Measurements from ENCODE around the gene OBP2A. TPM values are rescaled to one million over a fixed set of nuclear protein-coding genes. Genes with fewer than 3 reads are reported as not detected.

The OBP2A gene
- total and polyA plus RNA-seq, 4 donors: 0.07 TPM; not detected in 3

DNA sequence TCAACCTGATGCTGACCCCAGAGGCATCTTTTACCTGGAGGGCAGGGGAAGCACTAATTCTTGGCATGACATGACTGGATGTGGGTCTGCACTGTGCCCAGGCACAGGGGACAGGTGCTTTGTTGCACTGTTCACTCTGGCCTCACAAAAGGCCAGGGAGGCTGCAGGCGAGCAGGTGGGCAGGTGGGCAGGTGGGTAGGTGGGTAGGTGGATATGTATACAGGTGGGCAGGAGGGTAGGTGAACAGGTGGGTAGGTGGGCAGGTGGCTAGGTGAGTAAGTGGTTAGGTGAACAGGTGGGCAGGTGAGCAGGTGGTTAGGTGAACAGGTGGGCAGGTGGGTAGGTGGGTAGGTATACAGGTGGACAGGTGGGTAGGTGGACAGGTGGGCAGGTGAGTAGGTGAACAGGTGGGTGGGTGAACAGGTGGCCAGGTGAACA, 17.1 kb downstream of the OBP2A start:
- Histone ChIP-seq H3K4me3 (no peak overlapping the region), H3K9ac (ENCODE audit: insufficient read depth in 1 of 2, low read length in 2 of 2) (no peak overlapping the region), H3K27ac (ENCODE audit: low read depth in 1 of 2, low read length in 1 of 2) (no peak overlapping the region), H3K4me1 (ENCODE audit: control insufficient read depth in 5 of 5, insufficient read depth in 5 of 5, low read length in 5 of 5) (no peaks in the 10 kb centered on the region), H3K36me3 (ENCODE audit: control insufficient read depth in 4 of 4, insufficient read depth in 4 of 4, low read length in 4 of 4) (no peaks in the 10 kb centered on the region), H3K9me3 (ENCODE audit: control insufficient read depth in 4 of 4, insufficient read depth in 3 of 4, low read length in 3 of 4) (peaks cover 0 to 5% (median 0%) of the 10 kb centered on the region in 4 donors), H3K27me3 (ENCODE audit: control insufficient read depth in 3 of 3, insufficient read depth in 3 of 3, low read length in 2 of 3) (no peaks in the 10 kb centered on the region)
- no peak for DNase-seq
- ATAC-seq (ENCODE audit: insufficient read depth, low FRiP score): no peak
- TF ChIP-seq CTCF (IDR thresholded peaks at IDR 0.05; ENCODE audit: control extremely low read depth, extremely low read depth): no peak
- WGBS, 2 donors: 80 to 94% methylated on average over 1 of the region's 1 CpG

DNA sequence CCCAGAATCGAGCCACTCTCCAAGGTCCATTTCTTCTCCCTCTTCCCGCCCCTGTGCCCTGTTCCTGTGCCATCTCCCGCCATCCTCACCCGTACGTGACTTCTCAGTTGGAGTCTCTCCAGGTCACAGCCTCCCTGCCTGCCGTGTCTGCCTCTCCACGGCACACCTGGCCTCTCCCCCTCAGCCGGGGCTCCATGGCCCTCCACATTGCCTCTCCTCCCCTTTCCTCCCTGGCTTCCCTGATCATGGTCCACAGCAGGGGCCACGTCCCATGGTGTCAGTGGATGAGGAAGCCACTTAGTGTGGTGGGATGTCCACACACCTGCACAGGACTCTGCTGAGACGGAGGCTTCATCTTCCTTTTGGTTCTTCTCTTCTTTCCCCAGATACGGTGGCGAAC, 17.9 kb downstream of the OBP2A start:
- Histone ChIP-seq H3K4me3 (no peak overlapping the region), H3K9ac (ENCODE audit: insufficient read depth in 1 of 2, low read length in 2 of 2) (no peak overlapping the region), H3K27ac (ENCODE audit: low read depth in 1 of 2, low read length in 1 of 2) (no peak overlapping the region), H3K27me3 (ENCODE audit: control insufficient read depth in 3 of 3, insufficient read depth in 3 of 3, low read length in 2 of 3) (no peaks in the 10 kb centered on the region), H3K36me3 (ENCODE audit: control insufficient read depth in 4 of 4, insufficient read depth in 4 of 4, low read length in 4 of 4) (no peaks in the 10 kb centered on the region), H3K4me1 (ENCODE audit: control insufficient read depth in 5 of 5, insufficient read depth in 5 of 5, low read length in 5 of 5) (no peaks in the 10 kb centered on the region), H3K9me3 (ENCODE audit: control insufficient read depth in 4 of 4, insufficient read depth in 3 of 4, low read length in 3 of 4) (peaks cover 0 to 7% (median 0%) of the 10 kb centered on the region in 4 donors)
- DNase-seq: no peak
- ATAC-seq (ENCODE audit: insufficient read depth, low FRiP score): no peak
- no peak for TF ChIP-seq CTCF (IDR thresholded peaks at IDR 0.05; ENCODE audit: control extremely low read depth, extremely low read depth)
- 71 to 81% methylated on average over 12 of the region's 12 CpGs for WGBS, 2 donors

DNA sequence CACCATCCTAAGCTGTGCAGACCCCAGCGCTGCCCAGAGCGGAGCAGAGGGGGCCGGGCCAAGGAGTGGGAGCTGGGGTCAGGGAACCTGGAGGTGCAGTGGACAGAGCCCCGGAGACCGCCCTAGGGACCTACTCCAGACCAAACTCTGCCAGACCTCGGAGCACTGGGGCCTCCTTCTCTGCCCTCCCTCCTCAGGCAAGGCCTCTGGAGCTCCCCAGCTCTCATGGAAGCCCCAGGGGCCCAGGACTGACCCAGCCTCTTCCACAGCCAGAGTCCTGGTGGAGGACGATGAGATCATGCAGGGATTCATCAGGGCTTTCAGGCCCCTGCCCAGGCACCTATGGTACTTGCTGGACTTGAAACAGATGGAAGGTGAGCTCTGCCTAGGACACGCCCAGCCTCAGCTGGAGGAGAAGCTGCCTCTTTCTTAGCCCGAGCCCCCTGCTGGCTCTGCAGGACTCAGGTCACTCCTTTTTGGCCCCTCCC, 19.3 kb downstream of the OBP2A start:
- Histone ChIP-seq H3K9me3 (ENCODE audit: control insufficient read depth in 4 of 4, insufficient read depth in 3 of 4, low read length in 3 of 4) (peaks cover 0 to 7% (median 2%) of the 10 kb centered on the region in 4 donors), H3K4me3 (no peak overlapping the region), H3K9ac (ENCODE audit: insufficient read depth in 1 of 2, low read length in 2 of 2) (no peak overlapping the region), H3K27ac (ENCODE audit: low read depth in 1 of 2, low read length in 1 of 2) (no peak overlapping the region), H3K4me1 (ENCODE audit: control insufficient read depth in 5 of 5, insufficient read depth in 5 of 5, low read length in 5 of 5) (no peaks in the 10 kb centered on the region), H3K36me3 (ENCODE audit: control insufficient read depth in 4 of 4, insufficient read depth in 4 of 4, low read length in 4 of 4) (no peaks in the 10 kb centered on the region), H3K27me3 (ENCODE audit: control insufficient read depth in 3 of 3, insufficient read depth in 3 of 3, low read length in 2 of 3) (no peaks in the 10 kb centered on the region)
- DNase-seq (no peak), ATAC-seq (ENCODE audit: insufficient read depth, low FRiP score) (no peak)
- WGBS, 2 donors: 76% methylated on average over 9 of the region's 9 CpGs
- TF ChIP-seq CTCF (IDR thresholded peaks at IDR 0.05; ENCODE audit: control extremely low read depth, extremely low read depth): no peak

DNA sequence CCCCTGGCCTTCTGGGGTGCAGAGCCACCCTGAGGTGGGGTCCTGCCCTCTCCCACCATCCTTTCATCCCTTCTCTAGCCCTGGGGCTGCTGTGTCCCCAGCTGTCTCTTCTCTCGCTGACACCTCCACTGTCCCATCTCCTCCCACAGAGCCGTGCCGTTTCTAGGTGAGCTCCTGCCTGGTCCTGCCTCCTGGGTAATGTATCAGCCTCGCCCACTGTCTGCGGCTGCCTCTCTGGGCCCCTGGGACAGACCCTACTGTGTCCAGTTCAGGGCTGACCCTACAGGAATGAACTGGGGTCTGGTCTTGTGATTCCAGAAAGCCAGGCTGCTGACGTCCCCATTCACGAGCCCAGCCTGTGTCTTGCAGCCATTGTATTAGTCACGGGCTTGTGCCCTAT, 19.7 kb downstream of the OBP2A start:
- no peak for TF ChIP-seq CTCF (IDR thresholded peaks at IDR 0.05; ENCODE audit: control extremely low read depth, extremely low read depth)
- no peak for ATAC-seq (ENCODE audit: insufficient read depth, low FRiP score)
- no peak for DNase-seq
- Histone ChIP-seq H3K27me3 (ENCODE audit: control insufficient read depth in 3 of 3, insufficient read depth in 3 of 3, low read length in 2 of 3) (no peaks in the 10 kb centered on the region), H3K9ac (ENCODE audit: insufficient read depth in 1 of 2, low read length in 2 of 2) (no peak overlapping the region), H3K4me3 (no peak overlapping the region), H3K27ac (ENCODE audit: low read depth in 1 of 2, low read length in 1 of 2) (no peak overlapping the region), H3K36me3 (ENCODE audit: control insufficient read depth in 4 of 4, insufficient read depth in 4 of 4, low read length in 4 of 4) (no peaks in the 10 kb centered on the region), H3K4me1 (ENCODE audit: control insufficient read depth in 5 of 5, insufficient read depth in 5 of 5, low read length in 5 of 5) (no peaks in the 10 kb centered on the region), H3K9me3 (ENCODE audit: control insufficient read depth in 4 of 4, insufficient read depth in 3 of 4, low read length in 3 of 4) (peaks cover 0 to 7% (median 3%) of the 10 kb centered on the region in 4 donors)
- 59 to 71% methylated on average over 8 of the region's 8 CpGs for WGBS, 2 donors
